K562 (cell line): ENCODE measurements around the gene DSPP. TPM values are rescaled to one million over a fixed set of nuclear protein-coding genes. Genes with fewer than 3 reads are reported as not detected.

Experiments used
- ATAC-seq: fragments of 200-7000 bp; cut with Tn5 transposase; 3 replicates; pipeline ENCODE4 v1.9.1; 2020; ENCODE audit warnings: moderate library complexity
- BruUV-seq: library from RNA; stranded (reverse); fragments of 400-500 nt; replicated peaks from 2 replicates; lab custom pipeline; 2021; lab: Mats Ljungman, UMichigan
- CTCF ChIA-PET: fragments of 300-600 bp; formaldehyde crosslinking; extraction: SDS; loops from one replicate; lab custom pipeline; 2021; ENCODE audit warnings: low intra/inter-chr PET ratio; lab: Yijun Ruan, JAX
- POLR2A ChIA-PET: fragments of 300-600, 350-650 bp; sonication (Branson Sonifier 250); formaldehyde crosslinking; extraction: SDS; loops from one replicate; lab custom pipeline; 2021; ENCODE audit warnings: antibody characterized with exemption, inconsistent platforms; lab: Yijun Ruan, JAX
- DNase-seq, 4 experiments: peaks; one replicate each; pipeline versions ENCODE4 v3.0.0 to v3.0.0-alpha.2; 2011 to 2018; ENCODE audit warnings: low spot score in 3 of 4, mixed read lengths in 3 of 4; ENCODE audit errors: extremely low read depth in 1 of 4
- FAIRE-seq: peaks from 2 replicates; lab custom pipeline; 2011; peaks lifted over from hg19 to GRCh38; lab: Jason Lieb, UNC
- H2AFZ ChIP-seq: 2 replicates; pipeline ENCODE4 v1.6.0; 2011; ENCODE audit warnings: low read depth, low read length, control low read depth, inconsistent platforms
- H3K27ac ChIP-seq: fragments of 200-600 bp; 3 replicates; pipeline ENCODE4 v1.8.0; 2011; ENCODE audit warnings: low read depth, mild to moderate bottlenecking, control low read depth, inconsistent platforms, low read length, moderate library complexity, mixed read lengths; ENCODE audit errors: extremely low read depth
- H3K27me3 ChIP-seq, 2 experiments: fragments of 300-600 bp in 1 of 2; 2 replicates in 1 of 2; 3 replicates in 1 of 2; pipeline versions ENCODE4 v1.6.0 to v1.8.0; 2011; ENCODE audit warnings: inconsistent platforms in 2 of 2, low read length in 2 of 2, mild to moderate bottlenecking in 1 of 2, mixed read lengths in 1 of 2, moderate library complexity in 1 of 2; ENCODE audit not compliant: control insufficient read depth in 2 of 2, insufficient read depth in 2 of 2
- H3K36me3 ChIP-seq: fragments of 300-600 bp; 3 replicates; pipeline ENCODE4 v1.8.0; 2011; ENCODE audit warnings: mild to moderate bottlenecking, low read length, inconsistent platforms; ENCODE audit not compliant: control insufficient read depth, insufficient read depth
- H3K4me1 ChIP-seq, 2 experiments: fragments of 200-600 bp in 1 of 2; replicated peaks in 1 of 2; 2 replicates in 1 of 2; 3 replicates in 1 of 2; pipeline versions ENCODE4 v1.5.1 to v1.8.0; 2011; ENCODE audit warnings: inconsistent platforms in 2 of 2, low read length in 2 of 2, mild to moderate bottlenecking in 1 of 2, mixed read lengths in 1 of 2, moderate library complexity in 1 of 2; ENCODE audit not compliant: control insufficient read depth in 2 of 2, insufficient read depth in 2 of 2
- H3K4me2 ChIP-seq: 2 replicates; pipeline ENCODE4 v1.6.1; 2011; ENCODE audit warnings: low read length, control low read depth, inconsistent platforms, mixed read lengths; ENCODE audit not compliant: insufficient read depth
- H3K4me3 ChIP-seq: fragments of 200-600 bp; sonication (generic), shearing (Covaris generic); 2 replicates; pipeline ENCODE4 v1.5.1; 2016; ENCODE audit warnings: control low read depth, inconsistent platforms
- H3K79me2 ChIP-seq: fragments of 200-600 bp; 3 replicates; pipeline ENCODE4 v1.8.0; 2011; ENCODE audit warnings: low read length, inconsistent platforms; ENCODE audit not compliant: control insufficient read depth, insufficient read depth
- H3K9ac ChIP-seq, 2 experiments: 2 replicates each; pipeline versions ENCODE4 v1.6.0 to v1.6.1; 2011; ENCODE audit warnings: low read depth in 2 of 2, low read length in 2 of 2, control low read depth in 1 of 2, inconsistent platforms in 1 of 2, mild to moderate bottlenecking in 1 of 2, mixed read lengths in 1 of 2; ENCODE audit not compliant: insufficient read depth in 1 of 2
- H3K9me1 ChIP-seq: one replicate; pipeline ENCODE4 v1.6.0; 2011; ENCODE audit warnings: inconsistent platforms, mild to moderate bottlenecking, low read length, moderate library complexity; ENCODE audit not compliant: control insufficient read depth, insufficient read depth
- H3K9me3 ChIP-seq: replicated peaks from 2 replicates; pipeline ENCODE4 v1.5.1; 2011; ENCODE audit warnings: low read depth, low read length, inconsistent platforms; ENCODE audit not compliant: control insufficient read depth, insufficient read depth
- H4K20me1 ChIP-seq: replicated peaks from 2 replicates; pipeline ENCODE4 v1.6.1; 2011; ENCODE audit warnings: low read length, inconsistent platforms, mixed read lengths; ENCODE audit not compliant: control insufficient read depth, insufficient read depth
- DEAF1 ChIP-seq: fragments of 450-650 bp; formaldehyde crosslinking; IDR thresholded peaks from 2 replicates; pipeline ENCODE4 v1.4.0; 2020; ENCODE audit warnings: mild to moderate bottlenecking, moderate library complexity
- EGR1 ChIP-seq: fragments of 450-650 bp; conservative IDR thresholded peaks from 2 replicates; pipeline ENCODE4 v1.6.1; 2017; ENCODE audit warnings: mild to moderate bottlenecking
- ELK3 ChIP-seq: fragments of 450-650 bp; formaldehyde crosslinking; IDR thresholded peaks from 2 replicates; pipeline ENCODE4 v1.4.0; 2020; ENCODE audit warnings: mild to moderate bottlenecking
- ERF ChIP-seq: fragments of 450-650 bp; formaldehyde crosslinking; IDR thresholded peaks from 2 replicates; pipeline ENCODE4 v1.4.0; 2020; ENCODE audit warnings: mild to moderate bottlenecking, mixed read lengths
- ETV6 ChIP-seq, 3 experiments: fragments of 150-350 bp in 1 of 3; sonication (generic) in 1 of 3; formaldehyde crosslinking in 1 of 3; IDR thresholded peaks; 2 replicates each; pipeline versions ENCODE4 v1.6.1 to v1.8.0; 2014 to 2022; ENCODE audit warnings: borderline replicate concordance in 2 of 3, low read depth in 2 of 3, antibody characterized with exemption in 1 of 3, low read length in 1 of 3, mild to moderate bottlenecking in 1 of 3, missing genetic modification reagents in 1 of 3
- HCFC1 ChIP-seq: IDR thresholded peaks from 2 replicates; pipeline ENCODE4 v1.6.1; 2012; ENCODE audit warnings: low read depth, low read length, improper control_type of control experiment
- HIVEP1 ChIP-seq: fragments of 250-450 bp; sonication (Bioruptor Pico); IDR thresholded peaks from 2 replicates; pipeline ENCODE4 v1.4.0; 2020; ENCODE audit warnings: mild to moderate bottlenecking
- HMGXB4 ChIP-seq: sonication (generic); formaldehyde crosslinking; IDR thresholded peaks from 2 replicates; pipeline ENCODE4 v1.8.1; 2023; ENCODE audit warnings: mild to moderate bottlenecking, missing genetic modification reagents
- IRF1 ChIP-seq: sonication (generic); formaldehyde crosslinking; IDR thresholded peaks from 2 replicates; pipeline ENCODE4 v1.8.0; 2022; ENCODE audit warnings: missing genetic modification reagents, mild to moderate bottlenecking, borderline replicate concordance
- MTF1 ChIP-seq: fragments of 250-450 bp; sonication (Bioruptor Pico); IDR thresholded peaks from 2 replicates; pipeline ENCODE4 v1.9.0; 2021; ENCODE audit warnings: moderate library complexity, mild to moderate bottlenecking, inconsistent platforms, borderline replicate concordance
- NR2C2 ChIP-seq, 2 experiments: fragments of 200-800 bp in 1 of 2; sonication (Bioruptor generic) in 1 of 2; sonication (generic) in 1 of 2; formaldehyde crosslinking in 1 of 2; IDR thresholded peaks; 2 replicates each; pipeline versions ENCODE4 v1.6.1 to v1.8.0; 2016 to 2022; ENCODE audit warnings: mild to moderate bottlenecking in 1 of 2, missing compliant biosample characterization in 1 of 2, missing genetic modification characterization in 1 of 2, missing genetic modification reagents in 1 of 2
- THRA ChIP-seq: fragments of 450-650 bp; IDR thresholded peaks from 2 replicates; pipeline ENCODE4 v1.6.1; 2017; ENCODE audit warnings: mild to moderate bottlenecking, moderate library complexity
- ZNF277 ChIP-seq: fragments of 250-450 bp; sonication (Bioruptor Pico); IDR thresholded peaks from 2 replicates; pipeline ENCODE4 v1.8.0; 2022; ENCODE audit warnings: inconsistent platforms, mild to moderate bottlenecking, moderate library complexity, borderline replicate concordance
- in situ Hi-C: fragments of 300-500 bp; cut with MboI; formaldehyde crosslinking; loops from 4 replicates; pipeline ENCODE4 v1.15.0; 2018; ENCODE audit warnings: inconsistent platforms, mixed read lengths
- intact Hi-C: fragments of 100-400 bp; cut with micrococcal nuclease; formaldehyde crosslinking; loops from 2 replicates; pipeline ENCODE4 v1.14.2; 2022
- polyA plus RNA-seq, 8 experiments: library from polyadenylated mRNA; depleted of rRNA in 4 of 8; stranded (reverse) in 5 of 8; unstranded in 3 of 8; fragments of >200 nt; fragmentation: Nextera tagmentation in 2 of 8; fragmentation: Illumina TruSeq in 1 of 8; extraction: Ambion mirVana in 2 of 8; extraction: Trizol in 1 of 8; gene quantifications; 2 replicates each; pipeline versions ENCODE4 v1.2.1 to v1.2.3, GENCODE V29; 2011 to 2014; ENCODE audit warnings: inconsistent platforms in 1 of 8, missing spikeins in 1 of 8
- total RNA-seq, 7 experiments: library from RNA; depleted of rRNA in 6 of 7; stranded (reverse); fragments of >200 nt in 6 of 7; fragmentation: Illumina TruSeq in 2 of 7; extraction: Trizol in 2 of 7; gene quantifications; 2 replicates each; pipeline versions ENCODE4 v1.2.1 to v1.2.3, GENCODE V29; 2011 to 2021; ENCODE audit warnings: low replicate concordance in 1 of 7

Gene DSPP
- total and polyA plus RNA-seq, 9 of the 15 experiments (the other 6 are each of a cell fraction or from before 2014, with no cell fraction given): not detected

- FAIRE-seq (no peak), DNase-seq (no peak), ATAC-seq (no peak)
- BruUV-seq: no TSS peak
- H3K27me3 ChIP-seq: peaks cover 0 to 4% of the 10 kb centered on the region in 2 experiments; a peak in 1 of 5 replicates
- no peaks in the 10 kb centered on the region for H3K4me1 ChIP-seq
- no peaks in the 10 kb centered on the region for H3K79me2 ChIP-seq
- H3K9me3 ChIP-seq: no peaks in the 10 kb centered on the region
- ChIA-PET POLR2A (no interaction called here), CTCF (no interaction called here)
- no peaks in the 10 kb centered on the region for H4K20me1 ChIP-seq
- in situ Hi-C loops (no loop called here), intact Hi-C loops (no loop called here)
- H2AFZ ChIP-seq: no peak overlapping the region
- H3K9me1 ChIP-seq: no peaks in the 10 kb centered on the region
- no peak overlapping the region for H3K27ac ChIP-seq
- H3K36me3 ChIP-seq: no peaks in the 10 kb centered on the region
- no peak overlapping the region for H3K4me2 ChIP-seq
- no peak overlapping the region for H3K9ac ChIP-seq
- H3K4me3 ChIP-seq: no peak overlapping the region
- TF ChIP-seq MTF1 (no peak), NR2C2 (CRISPR knock-in tag; IDR thresholded peaks at IDR 0.05) (no peak), NR2C2 (tag; IDR thresholded peaks at IDR 0.05) (no peak), ELK3 (CRISPR knock-in tag) (no peak), HCFC1 (no peak), HMGXB4 (no peak), HIVEP1 (CRISPR knock-in tag) (no peak), DEAF1 (CRISPR knock-in tag) (no peak), EGR1 (no peak), ZNF277 (no peak), THRA (no peak), ERF (CRISPR knock-in tag) (no peak), ETV6 (IDR thresholded peaks at IDR 0.05; ENCODE audit: borderline replicate concordance in 1 of 2, low read depth in 2 of 2, low read length in 1 of 2) (no peak), ETV6 (CRISPR knock-in tag; IDR thresholded peaks at IDR 0.05; ENCODE audit: borderline replicate concordance) (no peak), IRF1 (CRISPR knock-in tag) (no peak)
Measured at GRCh38 chr4:87575983-87576382, 32.3 kb upstream of the DSPP start.
